ENCODE results near the gene POFUT2. TPM values are rescaled to one million over a fixed set of nuclear protein-coding genes. Genes with fewer than 3 reads are reported as not detected.
A peak's percentile ranks its signal among the peaks of the same experiment; 100 is the strongest.

Gene POFUT2
- total RNA-seq, 1 donor from 2014 or later = 35.5 TPM

DNA sequence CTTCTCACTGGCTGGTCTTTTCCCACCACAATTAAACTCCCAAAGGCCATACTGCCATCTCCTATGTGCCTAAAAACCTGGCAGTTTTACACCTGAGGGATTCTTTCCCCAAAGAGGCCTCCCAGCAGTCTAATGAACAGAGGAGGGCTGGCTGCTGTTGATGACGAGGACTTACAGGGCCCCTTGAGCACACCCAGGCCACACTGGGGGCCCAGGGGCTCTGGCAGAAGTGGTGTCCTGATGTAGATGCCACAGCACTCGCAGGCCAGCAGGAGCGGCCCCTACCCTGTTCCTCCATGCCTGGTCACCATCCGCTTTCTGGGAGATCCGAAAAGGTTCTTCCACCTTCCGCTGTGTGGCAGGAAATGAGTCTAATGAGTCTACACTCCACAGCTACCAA lies 24.2 kb downstream of the POFUT2 start:
- DNase-seq (ENCODE audit: low read depth) = no peak

DNA sequence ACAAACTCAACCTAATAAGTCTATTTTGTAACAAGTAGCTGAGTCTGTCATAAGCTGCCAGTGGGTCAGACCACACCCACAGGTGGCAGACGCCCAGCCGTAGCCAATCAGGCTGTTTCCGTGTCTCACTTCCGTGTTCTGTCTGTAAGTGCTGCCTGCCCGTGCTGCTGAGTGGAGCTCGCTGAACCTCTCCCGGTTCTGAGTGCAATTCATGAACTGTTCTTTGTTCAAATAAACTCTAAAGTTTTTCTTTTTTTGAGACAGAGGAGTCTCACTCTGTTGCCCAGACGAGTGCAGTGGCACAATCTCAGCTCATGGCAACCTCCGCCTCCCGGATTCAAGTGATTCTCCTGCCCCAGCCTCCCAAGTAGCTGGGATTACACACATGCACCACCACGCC lies 25.1 kb downstream of the POFUT2 start:
- DNase-seq (ENCODE audit: low read depth) = peak; percentile 15

GRCh38 chr21:45262041-45262581 lies 25.6 kb downstream of the POFUT2 start:
- no peak for DNase-seq (ENCODE audit: low read depth)

DNA sequence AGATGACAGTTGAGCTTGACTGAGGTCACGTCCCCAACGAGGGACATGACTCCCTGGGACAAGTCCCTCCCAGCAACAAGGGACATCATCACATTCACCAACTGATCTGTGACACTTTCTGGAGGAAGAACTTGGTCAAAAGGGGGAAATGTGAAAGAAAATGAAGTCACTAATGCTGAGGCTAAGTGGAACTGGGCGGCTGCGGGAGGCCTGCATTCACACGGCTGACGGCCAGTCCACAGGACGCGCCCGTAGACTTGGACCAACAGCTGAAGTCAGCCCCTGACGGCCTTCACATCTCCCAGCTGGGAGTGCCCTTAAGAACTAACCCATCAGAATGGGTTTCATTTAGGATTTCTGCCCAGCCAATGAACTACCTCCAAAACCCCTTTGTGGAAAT lies 26.6 kb downstream of the POFUT2 start:
- no peak for DNase-seq (ENCODE audit: low read depth)

DNA sequence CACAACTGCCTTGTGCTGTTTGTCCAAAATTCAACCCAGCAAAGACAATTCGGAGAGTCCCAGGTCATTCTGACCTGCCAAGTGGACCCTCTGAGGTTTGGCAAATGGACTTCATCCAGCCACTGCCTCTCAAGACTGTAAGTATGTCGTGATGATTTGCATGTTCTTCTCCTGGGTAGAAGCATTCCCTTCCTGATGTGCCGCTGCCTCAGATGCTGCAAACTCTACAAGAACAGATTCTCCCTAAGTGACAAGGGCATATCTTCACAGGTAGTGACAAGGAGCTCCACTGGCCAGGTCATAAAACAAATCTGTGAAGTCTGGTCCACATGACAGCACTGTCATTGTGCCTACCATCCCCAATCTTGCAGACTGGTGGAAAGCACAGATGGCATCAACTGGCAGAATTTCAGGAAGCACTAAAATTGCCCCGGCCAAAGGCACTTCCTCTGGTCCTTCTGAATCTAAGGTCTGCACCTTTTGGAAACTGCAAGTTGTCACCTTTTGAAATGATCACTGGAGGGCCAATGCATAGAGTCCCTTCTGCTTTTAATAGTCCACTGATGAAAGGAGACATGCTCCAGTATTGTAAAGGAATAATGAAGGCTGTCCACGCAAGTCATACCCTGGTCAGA lies 27.4 kb downstream of the POFUT2 start:
- no peak for DNase-seq (ENCODE audit: low read depth)

DNA sequence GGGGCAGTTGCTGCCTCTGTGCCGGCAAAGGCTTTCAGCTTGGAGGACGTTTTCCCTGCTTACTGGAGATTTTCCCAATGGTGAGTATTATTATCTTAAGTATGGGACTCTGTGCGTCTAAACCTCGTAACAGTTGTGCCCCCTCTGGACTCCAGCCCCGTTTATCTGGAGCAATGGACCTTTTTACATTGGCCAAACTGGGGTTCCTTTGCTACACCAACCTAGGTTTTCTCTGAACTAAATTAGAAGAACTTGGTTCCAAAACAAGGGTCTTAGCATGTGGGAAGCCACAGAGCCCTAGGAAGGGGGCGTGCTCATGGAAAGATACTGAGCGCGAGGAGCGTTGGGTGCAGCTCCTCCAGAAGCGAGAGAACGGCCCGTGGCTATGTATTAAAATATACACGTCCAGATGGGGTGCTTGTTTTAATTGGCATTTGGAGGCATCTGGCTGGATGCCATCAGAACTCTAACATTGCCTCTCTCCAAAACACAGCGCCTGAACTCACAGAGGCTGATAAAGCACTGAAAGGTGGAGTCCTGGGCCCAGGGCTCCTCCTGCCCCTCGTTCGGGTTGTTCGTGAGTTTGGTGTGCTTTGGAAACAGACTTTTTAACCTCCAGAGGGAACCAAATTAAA lies 28.4 kb downstream of the POFUT2 start:
- DNase-seq (ENCODE audit: low read depth) = no peak

DNA sequence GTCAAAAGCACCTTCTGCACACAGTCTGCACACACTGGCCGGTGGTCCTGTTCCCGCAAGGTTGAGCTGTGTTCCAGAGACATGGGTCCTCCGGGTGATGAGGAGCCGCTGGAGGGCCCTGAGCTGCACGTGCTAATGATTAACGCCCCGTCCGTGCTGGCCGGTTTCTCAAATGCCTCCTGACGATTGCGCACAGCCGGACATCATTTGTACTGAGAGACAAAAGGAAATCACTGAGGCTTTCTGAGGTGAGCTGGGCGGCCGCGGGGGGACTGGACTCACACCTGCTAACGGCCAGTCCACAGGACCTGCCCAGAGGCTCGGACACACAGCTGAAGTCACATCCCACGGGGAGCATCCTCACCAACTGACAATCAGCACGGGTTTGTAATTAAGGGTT lies 29.2 kb downstream of the POFUT2 start:
- DNase-seq (ENCODE audit: low read depth) = peak; percentile 13

GRCh38 chr21:45257673-45258341 lies 29.9 kb downstream of the POFUT2 start:
- DNase-seq (ENCODE audit: low read depth) = no peak

- DNase-seq (ENCODE audit: low read depth) = no peak
These were observed 30.6 kb downstream of the POFUT2 start for GRCh38 chr21:45256912-45257672.

GRCh38 chr21:45256021-45256911 lies 31.4 kb downstream of the POFUT2 start:
- no peak for DNase-seq (ENCODE audit: low read depth)

GRCh38 chr21:45255381-45256020 lies 32.2 kb downstream of the POFUT2 start:
- no peak for DNase-seq (ENCODE audit: low read depth)

DNA sequence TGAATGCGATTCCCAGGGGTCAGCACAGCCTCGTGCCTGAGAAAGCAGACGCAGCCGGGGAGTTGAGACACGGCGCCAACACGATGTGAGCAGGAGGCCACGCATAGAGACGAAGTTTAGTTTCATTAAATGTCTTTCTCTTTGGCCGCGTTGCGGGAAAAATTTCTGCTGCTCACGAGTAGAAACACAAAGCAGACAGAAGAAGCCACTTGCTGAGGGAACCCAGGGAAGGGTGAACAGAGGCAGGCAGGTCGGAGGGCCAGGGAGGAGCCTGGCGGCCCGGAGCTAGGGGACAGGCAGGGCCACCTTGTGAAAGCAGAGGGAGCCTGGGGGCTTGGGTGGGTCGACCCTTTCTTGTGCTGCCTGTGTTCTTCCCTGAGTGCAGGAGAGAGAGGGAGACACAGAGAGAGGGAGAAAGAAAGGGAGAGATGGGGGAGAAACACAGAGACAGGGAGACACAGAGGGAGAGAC lies 33.2 kb downstream of the POFUT2 start:
- DNase-seq (ENCODE audit: low read depth) = no peak

DNA sequence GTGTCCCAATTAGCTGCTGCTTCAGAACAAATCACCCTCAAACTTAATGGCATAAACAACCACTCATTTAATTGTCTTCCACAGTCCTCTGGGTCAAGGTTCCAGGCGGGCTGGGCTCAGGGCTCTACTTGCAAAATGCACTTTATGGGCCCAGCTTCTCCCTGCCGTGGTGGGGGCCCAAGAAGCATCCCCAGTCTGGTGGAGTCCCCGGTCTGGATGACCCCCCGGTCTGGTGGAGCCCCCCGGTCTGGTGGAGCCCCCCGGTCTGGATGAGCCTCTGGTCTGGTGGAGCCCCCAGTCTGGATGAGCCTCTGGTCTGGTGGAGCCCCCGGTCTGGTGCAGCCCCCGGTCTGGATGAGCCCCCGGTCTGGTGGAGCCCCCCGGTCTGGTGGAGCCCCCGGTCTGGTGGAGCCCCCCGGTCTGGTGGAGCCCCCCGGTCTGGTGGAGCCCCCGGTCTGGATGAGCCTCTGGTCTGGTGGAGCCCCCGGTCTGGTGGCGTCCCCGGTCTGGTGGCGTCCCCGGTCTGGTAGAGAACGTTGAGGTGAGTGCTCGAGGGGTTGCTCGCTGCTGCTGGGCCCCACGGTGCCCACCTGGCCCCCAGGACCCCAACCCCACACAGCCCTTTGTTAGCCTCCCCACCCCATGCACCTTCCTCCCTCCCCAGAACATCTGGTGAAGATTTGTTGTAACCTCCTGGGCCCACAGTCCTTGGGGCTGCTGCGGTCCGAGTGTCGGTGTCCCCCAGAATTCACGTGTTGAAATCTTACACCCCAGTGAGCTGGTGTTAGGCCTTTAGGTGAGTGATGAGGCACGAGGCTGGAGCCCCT lies 33.8 kb downstream of the POFUT2 start:
- DNase-seq (ENCODE audit: low read depth) = no peak

GRCh38 chr21:45253180-45253579 lies 34.5 kb downstream of the POFUT2 start:
- no peak for DNase-seq (ENCODE audit: low read depth)

DNA sequence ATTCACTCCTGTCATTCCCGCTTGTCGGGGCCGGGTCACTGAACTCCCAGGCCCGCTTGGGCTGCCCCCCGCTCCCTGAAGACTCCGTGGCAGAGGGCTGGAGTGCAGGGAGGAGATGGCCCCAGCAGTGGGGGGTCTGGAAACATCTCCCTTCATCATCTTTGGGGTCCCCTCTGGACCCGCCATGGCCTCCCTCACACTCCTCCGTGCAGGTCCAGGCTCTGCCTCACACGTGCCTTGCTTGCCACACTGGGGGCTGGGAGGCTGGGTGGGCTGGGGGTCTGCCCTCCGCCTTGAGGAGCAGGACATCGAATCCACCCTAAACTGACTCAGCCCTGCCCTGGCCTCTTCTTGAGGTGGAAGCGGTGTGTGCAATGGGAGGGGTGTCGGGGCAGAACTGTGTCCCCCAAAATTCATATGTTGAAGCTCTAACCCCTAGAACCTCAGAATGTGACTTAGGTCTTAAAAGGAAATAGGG lies 35.2 kb downstream of the POFUT2 start:
- DNase-seq (ENCODE audit: low read depth) = no peak

GRCh38 chr21:45251635-45252447 lies 35.9 kb downstream of the POFUT2 start:
- DNase-seq (ENCODE audit: low read depth) = no peak

DNA sequence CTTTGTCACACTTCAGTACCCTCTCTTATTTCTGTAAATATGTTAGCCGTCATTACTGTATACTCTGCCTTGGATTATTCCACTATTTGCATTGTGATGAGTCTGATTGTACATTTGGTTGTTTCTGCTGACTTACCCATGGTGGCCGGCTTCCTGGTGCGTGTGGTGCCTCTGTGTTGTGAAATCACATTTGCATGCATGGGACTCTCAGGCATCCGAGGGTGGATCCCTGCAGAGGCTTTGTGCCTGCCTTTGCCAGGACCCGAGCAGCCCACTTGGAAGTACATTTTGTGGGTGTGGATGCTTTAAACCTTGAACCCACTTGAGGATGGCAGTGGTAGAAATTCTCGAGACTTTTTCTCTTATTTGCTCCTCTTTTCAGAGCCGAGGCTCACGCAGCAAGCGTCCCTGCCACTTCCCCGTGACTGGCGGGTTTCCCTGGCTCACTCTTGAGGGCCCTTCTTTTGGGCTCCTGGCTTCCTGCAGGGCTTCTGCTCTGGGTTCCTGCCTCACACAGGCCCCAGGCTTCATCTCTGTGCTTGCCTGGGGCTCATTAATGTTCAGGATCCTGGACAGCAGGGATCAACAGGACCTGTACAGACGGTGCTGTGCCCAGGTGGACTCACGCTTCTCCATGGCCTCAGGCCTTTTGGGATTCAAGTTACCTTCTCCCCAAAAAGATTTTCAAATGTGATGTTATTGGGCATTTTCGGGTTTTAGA lies 36.6 kb downstream of the POFUT2 start:
- no peak for DNase-seq (ENCODE audit: low read depth)

DNA sequence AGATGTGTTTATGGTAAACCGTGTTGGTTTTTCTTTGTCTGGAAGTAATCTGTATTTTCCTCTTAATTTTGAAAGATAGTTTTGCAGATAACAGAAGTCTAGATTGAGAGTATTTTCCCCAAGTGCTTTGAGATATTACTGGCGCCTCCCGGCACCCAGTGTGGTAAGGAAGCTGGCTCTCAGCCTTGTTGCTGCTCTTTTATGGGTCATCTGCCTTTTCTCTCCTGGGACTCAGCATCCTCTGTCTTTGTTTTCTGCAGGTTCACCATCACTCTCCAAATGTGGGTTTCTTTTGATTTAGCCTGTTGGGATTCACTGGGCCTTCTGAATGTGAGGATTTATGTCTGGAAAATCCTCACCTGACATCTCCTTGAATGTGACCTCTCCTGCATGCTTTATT lies 37.4 kb downstream of the POFUT2 start:
- DNase-seq (ENCODE audit: low read depth) = no peak

All from renal cortical epithelial cell (primary cell).